Neural cell (in vitro differentiated cells): ENCODE data around the gene RASSF4. TPM values are rescaled to one million over a fixed set of nuclear protein-coding genes. Genes with fewer than 3 reads are reported as not detected.

Source experiments
- H2AFZ ChIP-seq: fragments of 200-600, 300-800 bp; sonication (generic), shearing (Covaris generic); 2 replicates; pipeline ENCODE4 v1.6.0; 2014; ENCODE audit warnings: low read depth, mild to moderate bottlenecking, antibody characterized with exemption, low read length, moderate library complexity
- H3F3A ChIP-seq: fragments of 200-600 bp; shearing (Covaris generic); 2 replicates; pipeline ENCODE4 v1.6.1; 2016; ENCODE audit warnings: mild to moderate bottlenecking, moderate library complexity, mixed read lengths, antibody characterized with exemption, low read length; ENCODE audit not compliant: insufficient read depth, poor library complexity, severe bottlenecking
- H3K27ac ChIP-seq: fragments of 200-600, 300-800 bp; sonication (generic), shearing (Covaris generic); 2 replicates; pipeline ENCODE4 v1.5.1; 2014; ENCODE audit warnings: mild to moderate bottlenecking, low read length, moderate library complexity
- H3K27me3 ChIP-seq: fragments of 300-800, 200-600 bp; sonication (generic), shearing (Covaris generic); 2 replicates; pipeline ENCODE4 v1.6.0; 2014; ENCODE audit warnings: mild to moderate bottlenecking, low read depth, low read length, moderate library complexity; ENCODE audit not compliant: insufficient read depth
- H3K36me3 ChIP-seq: fragments of 300-800, 200-600 bp; sonication (generic), shearing (Covaris generic); 2 replicates; pipeline ENCODE4 v1.5.1; 2014; ENCODE audit warnings: mild to moderate bottlenecking, antibody characterized with exemption, low read length, moderate library complexity; ENCODE audit not compliant: insufficient read depth
- H3K4me2 ChIP-seq: fragments of 300-800, 200-600 bp; sonication (generic), shearing (Covaris generic); 2 replicates; pipeline ENCODE4 v1.6.0; 2014; ENCODE audit warnings: mild to moderate bottlenecking, low read length
- H3K4me3 ChIP-seq: fragments of 300-800, 200-600 bp; sonication (generic), shearing (Covaris generic); 2 replicates; pipeline ENCODE4 v1.5.1; 2014; ENCODE audit warnings: mild to moderate bottlenecking, low read length, moderate library complexity
- H3K79me2 ChIP-seq: fragments of 200-600 bp; shearing (Covaris generic); replicated peaks from 2 replicates; pipeline ENCODE4 v1.6.0; 2014; ENCODE audit warnings: mild to moderate bottlenecking, low read length, moderate library complexity; ENCODE audit not compliant: insufficient read depth
- H3K9ac ChIP-seq: fragments of 300-800, 200-600 bp; sonication (generic), shearing (Covaris generic); 2 replicates; pipeline ENCODE4 v1.6.1; 2016; ENCODE audit warnings: mild to moderate bottlenecking, low read length, mixed read lengths
- H3K9me2 ChIP-seq: fragments of 200-600 bp; shearing (Covaris generic); 2 replicates; pipeline ENCODE4 v1.6.1; 2016; ENCODE audit warnings: mild to moderate bottlenecking, low read length, mixed read lengths; ENCODE audit not compliant: insufficient read depth
- H3K9me3 ChIP-seq: fragments of 200-600, 300-800 bp; sonication (generic), shearing (Covaris generic); 2 replicates; pipeline ENCODE4 v1.6.1; 2016; ENCODE audit warnings: mild to moderate bottlenecking, mixed run types, low read length, moderate library complexity, mixed read lengths
- H4K20me1 ChIP-seq: fragments of 200-600 bp; shearing (Covaris generic); 2 replicates; pipeline ENCODE4 v1.6.1; 2016; ENCODE audit warnings: mild to moderate bottlenecking, mixed run types; ENCODE audit not compliant: insufficient read depth
- CTCF ChIP-seq: fragments of 450-650 bp; IDR thresholded peaks from 2 replicates; pipeline ENCODE4 v1.5.1; 2014; ENCODE audit warnings: antibody characterized with exemption, mild to moderate bottlenecking, moderate library complexity; ENCODE audit not compliant: poor library complexity, severe bottlenecking
- EP300 ChIP-seq: fragments of 450-650 bp; conservative IDR thresholded peaks from 2 replicates; pipeline ENCODE4 v1.6.1; 2014; ENCODE audit warnings: antibody characterized with exemption, mild to moderate bottlenecking, moderate library complexity; ENCODE audit not compliant: poor library complexity, severe bottlenecking
- EZH2 ChIP-seq: fragments of 200-600, 300-800 bp; shearing (Covaris generic), sonication (generic); IDR thresholded peaks from 2 replicates; pipeline ENCODE4 v1.6.1; 2014; ENCODE audit warnings: antibody characterized with exemption, low read length, borderline replicate concordance, mild to moderate bottlenecking; ENCODE audit not compliant: insufficient read depth, poor library complexity, severe bottlenecking
- MXI1 ChIP-seq: fragments of 450-650 bp; conservative IDR thresholded peaks from 2 replicates; pipeline ENCODE4 v1.6.1; 2014; ENCODE audit warnings: antibody characterized with exemption, mild to moderate bottlenecking; ENCODE audit not compliant: poor library complexity, severe bottlenecking
- POLR2AphosphoS5 ChIP-seq: IDR thresholded peaks from 2 replicates; pipeline ENCODE4 v1.6.1; 2012
- RAD21 ChIP-seq: fragments of 450-650 bp; conservative IDR thresholded peaks from 2 replicates; pipeline ENCODE4 v1.6.1; 2014; ENCODE audit warnings: antibody characterized with exemption, mild to moderate bottlenecking, moderate library complexity
- REST ChIP-seq: IDR thresholded peaks from 2 replicates; pipeline ENCODE4 v1.6.1; 2012; ENCODE audit warnings: borderline replicate concordance
- SMC3 ChIP-seq: fragments of 450-650 bp; conservative IDR thresholded peaks from 2 replicates; pipeline ENCODE4 v1.6.1; 2014; ENCODE audit warnings: antibody characterized with exemption, mild to moderate bottlenecking, moderate library complexity; ENCODE audit not compliant: poor library complexity
- TAF1 ChIP-seq: IDR thresholded peaks from 2 replicates; pipeline ENCODE4 v1.6.1; 2012; ENCODE audit warnings: low read depth
- polyA plus RNA-seq: library from polyadenylated mRNA; depleted of rRNA; stranded (reverse); fragments of >200 nt; gene quantifications from 2 replicates; pipeline ENCODE4 v1.2.3, GENCODE V29; 2014

Gene RASSF4
- polyA plus RNA-seq, 1 donor from 2014 or later = 10.2 TPM

GRCh38 chr10:44966129-44966815 is 6.7 kb downstream of the RASSF4 start:
- H3K27ac ChIP-seq = no peak overlapping the region

GRCh38 chr10:44966816-44967509 is 7.4 kb downstream of the RASSF4 start:
- no peaks in the 10 kb centered on the region for H3F3A ChIP-seq
- TF ChIP-seq TAF1 = no peak
- no peak for TF ChIP-seq SMC3
- TF ChIP-seq RAD21 = no peak
- TF ChIP-seq POLR2AphosphoS5 = no peak
- TF ChIP-seq EP300 = no peak
- no peak for TF ChIP-seq MXI1
- TF ChIP-seq CTCF = no peak
- TF ChIP-seq EZH2 = no peak
- TF ChIP-seq REST = no peak
- no peaks in the 10 kb centered on the region for H3K9me3 ChIP-seq
- H4K20me1 ChIP-seq = no peaks in the 10 kb centered on the region
- no peak overlapping the region for H3K9ac ChIP-seq
- no peaks in the 10 kb centered on the region for H3K36me3 ChIP-seq
- H3K9me2 ChIP-seq = no peaks in the 10 kb centered on the region
- no peaks in the 10 kb centered on the region for H3K79me2 ChIP-seq
- no peak overlapping the region for H3K27ac ChIP-seq
- no peak overlapping the region for H3K4me2 ChIP-seq
- no peak overlapping the region for H3K4me3 ChIP-seq
- H3K27me3 ChIP-seq = no peaks in the 10 kb centered on the region
- H2AFZ ChIP-seq = no peak overlapping the region

More at GRCh38 chr10:44966129-44966815, 6.7 kb downstream of the RASSF4 start:
- Histone ChIP-seq H3K36me3 (no peaks in the 10 kb centered on the region), H3K79me2 (no peaks in the 10 kb centered on the region), H4K20me1 (no peaks in the 10 kb centered on the region), H3K9me2 (no peaks in the 10 kb centered on the region), H2AFZ (no peak overlapping the region), H3K4me2 (no peak overlapping the region), H3K9ac (no peak overlapping the region), H3K4me3 (no peak overlapping the region), H3K27me3 (no peaks in the 10 kb centered on the region), H3K9me3 (no peaks in the 10 kb centered on the region), H3F3A (no peaks in the 10 kb centered on the region)
- TF ChIP-seq RAD21 (no peak), POLR2AphosphoS5 (no peak), MXI1 (no peak), EZH2 (no peak), SMC3 (no peak), TAF1 (no peak), EP300 (no peak), REST (no peak)
